OCI-LY3 (cell line): ENCODE measurements around the gene KTI12.

Experiments used
- EZH2phosphoT487 ChIP-seq: fragments of 200-600 bp; shearing (Covaris generic); IDR thresholded peaks from 2 replicates; pipeline ENCODE4 v1.6.1; 2018; ENCODE audit warnings: antibody characterized with exemption, mixed run types, low read depth
- TF ChIP-seq, protein P1 (sequence below): fragments of 200-600, 300-600 bp; sonication (generic); IDR thresholded peaks from 2 replicates; pipeline ENCODE4 v1.5.1; 2014; ENCODE audit warnings: antibody characterized with exemption, low read length, low read depth

GRCh38 chr1:52008071-52008809 lies 25.4 kb downstream of the KTI12 start:
- TF ChIP-seq, protein P1, sequence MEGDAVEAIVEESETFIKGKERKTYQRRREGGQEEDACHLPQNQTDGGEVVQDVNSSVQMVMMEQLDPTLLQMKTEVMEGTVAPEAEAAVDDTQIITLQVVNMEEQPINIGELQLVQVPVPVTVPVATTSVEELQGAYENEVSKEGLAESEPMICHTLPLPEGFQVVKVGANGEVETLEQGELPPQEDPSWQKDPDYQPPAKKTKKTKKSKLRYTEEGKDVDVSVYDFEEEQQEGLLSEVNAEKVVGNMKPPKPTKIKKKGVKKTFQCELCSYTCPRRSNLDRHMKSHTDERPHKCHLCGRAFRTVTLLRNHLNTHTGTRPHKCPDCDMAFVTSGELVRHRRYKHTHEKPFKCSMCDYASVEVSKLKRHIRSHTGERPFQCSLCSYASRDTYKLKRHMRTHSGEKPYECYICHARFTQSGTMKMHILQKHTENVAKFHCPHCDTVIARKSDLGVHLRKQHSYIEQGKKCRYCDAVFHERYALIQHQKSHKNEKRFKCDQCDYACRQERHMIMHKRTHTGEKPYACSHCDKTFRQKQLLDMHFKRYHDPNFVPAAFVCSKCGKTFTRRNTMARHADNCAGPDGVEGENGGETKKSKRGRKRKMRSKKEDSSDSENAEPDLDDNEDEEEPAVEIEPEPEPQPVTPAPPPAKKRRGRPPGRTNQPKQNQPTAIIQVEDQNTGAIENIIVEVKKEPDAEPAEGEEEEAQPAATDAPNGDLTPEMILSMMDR: no peak
- TF ChIP-seq EZH2phosphoT487: no peak
